HEK293 (cell line): ENCODE measurements around the gene FGFR3.

Experiments
- CTCF ChIA-PET: fragments of 350-600 bp; formaldehyde crosslinking; extraction: SDS; loops from one replicate; lab custom pipeline; 2021; ENCODE audit warnings: antibody characterized with exemption; lab: Yijun Ruan, JAX
- POLR2A ChIA-PET: fragments of 300-600 bp; formaldehyde crosslinking; extraction: SDS; loops from one replicate; lab custom pipeline; 2020; ENCODE audit warnings: antibody characterized with exemption, inconsistent platforms; lab: Yijun Ruan, JAX
- H3K27ac ChIP-seq: fragments of 200-500 bp; sonication (Bioruptor generic); 2 replicates; pipeline ENCODE4 v1.5.1; 2014; ENCODE audit warnings: low read depth, low read length, control low read depth, inconsistent platforms; ENCODE audit errors: extremely low read depth
- H3K36me3 ChIP-seq, 2 experiments: fragments of 200-500 bp in 1 of 2; sonication (Bioruptor generic) in 1 of 2; 1 replicate in 1 of 2; 2 replicates in 1 of 2; pipeline ENCODE4 v1.5.1; 2014 to 2017; ENCODE audit warnings: inconsistent platforms in 2 of 2, low read length in 2 of 2; ENCODE audit not compliant: control insufficient read depth in 2 of 2, insufficient read depth in 1 of 2
- H3K4me1 ChIP-seq: fragments of 200-500 bp; sonication (Bioruptor generic); 2 replicates; pipeline ENCODE4 v1.5.1; 2014; ENCODE audit warnings: mild to moderate bottlenecking, low read length, inconsistent platforms; ENCODE audit not compliant: control insufficient read depth, insufficient read depth
- H3K4me3 ChIP-seq: 2 replicates; pipeline ENCODE4 v1.5.1; 2011; ENCODE audit warnings: low read depth, mild to moderate bottlenecking, control low read depth, low read length, moderate library complexity
- H3K9me3 ChIP-seq: fragments of 200-500 bp; sonication (Bioruptor generic); 2 replicates; pipeline ENCODE4 v1.5.1; 2014; ENCODE audit warnings: low read depth, low read length, inconsistent platforms; ENCODE audit not compliant: control insufficient read depth, insufficient read depth
- ELK4 ChIP-seq: IDR thresholded peaks from 2 replicates; pipeline ENCODE4 v1.6.1; 2011; ENCODE audit warnings: mild to moderate bottlenecking, low read depth, low read length, borderline replicate concordance
- GLIS1 ChIP-seq: fragments of 450-650 bp; formaldehyde crosslinking; IDR thresholded peaks from 2 replicates; pipeline ENCODE4 v1.5.1; 2016; ENCODE audit warnings: missing biosample characterization, missing genetic modification characterization
- GLIS2 ChIP-seq: fragments of 450-650 bp; formaldehyde crosslinking; IDR thresholded peaks from 2 replicates; pipeline ENCODE4 v1.5.1; 2016; ENCODE audit warnings: missing biosample characterization, missing genetic modification characterization
- KLF8 ChIP-seq: fragments of 450-650 bp; formaldehyde crosslinking; IDR thresholded peaks from 2 replicates; pipeline ENCODE4 v1.5.1; 2016; ENCODE audit warnings: missing biosample characterization, missing genetic modification characterization
- PATZ1 ChIP-seq: fragments of 450-650 bp; formaldehyde crosslinking; IDR thresholded peaks from 2 replicates; pipeline ENCODE4 v1.5.1; 2016; ENCODE audit warnings: missing biosample characterization, missing genetic modification characterization
- SETDB1 ChIP-seq: IDR thresholded peaks from one replicate; pipeline ENCODE4 v1.6.1; 2017; ENCODE audit warnings: mild to moderate bottlenecking, low read length, moderate library complexity, mixed read lengths; ENCODE audit not compliant: insufficient read length
- SP2 ChIP-seq: fragments of 450-650 bp; formaldehyde crosslinking; IDR thresholded peaks from 2 replicates; pipeline ENCODE4 v1.5.1; 2016; ENCODE audit warnings: missing biosample characterization, missing genetic modification characterization
- ZBTB20 ChIP-seq: fragments of 450-650 bp; formaldehyde crosslinking; IDR thresholded peaks from 2 replicates; pipeline ENCODE4 v1.5.1; 2016; ENCODE audit warnings: missing biosample characterization, missing genetic modification characterization
- ZBTB21 ChIP-seq: fragments of 450-650 bp; formaldehyde crosslinking; IDR thresholded peaks from 2 replicates; pipeline ENCODE4 v1.5.1; 2017; ENCODE audit warnings: missing biosample characterization, missing genetic modification characterization
- ZBTB26 ChIP-seq: fragments of 450-650 bp; formaldehyde crosslinking; optimal IDR thresholded peaks from 2 replicates; pipeline ENCODE3; 2016; ENCODE audit warnings: missing biosample characterization, mild to moderate bottlenecking, missing genetic modification characterization
- ZBTB8A ChIP-seq: fragments of 450-650 bp; formaldehyde crosslinking; IDR thresholded peaks from 2 replicates; pipeline ENCODE4 v1.5.1; 2016; ENCODE audit warnings: missing biosample characterization, missing genetic modification characterization
- ZEB2 ChIP-seq: fragments of 450-650 bp; formaldehyde crosslinking; IDR thresholded peaks from 2 replicates; pipeline ENCODE4 v1.5.1; 2016; ENCODE audit warnings: missing biosample characterization, missing genetic modification characterization
- ZFHX2 ChIP-seq: fragments of 450-650 bp; formaldehyde crosslinking; conservative IDR thresholded peaks from 2 replicates; pipeline ENCODE4 v1.5.1; 2016; ENCODE audit warnings: missing biosample characterization, missing genetic modification characterization
- ZFP69B ChIP-seq: fragments of 450-650 bp; formaldehyde crosslinking; IDR thresholded peaks from 2 replicates; pipeline ENCODE4 v1.5.1; 2016; ENCODE audit warnings: missing biosample characterization, missing genetic modification characterization
- ZIC2 ChIP-seq: fragments of 450-650 bp; formaldehyde crosslinking; IDR thresholded peaks from 2 replicates; pipeline ENCODE4 v1.5.1; 2016; ENCODE audit warnings: missing biosample characterization, missing genetic modification characterization
- ZNF112 ChIP-seq: fragments of 450-650 bp; formaldehyde crosslinking; IDR thresholded peaks from 2 replicates; pipeline ENCODE4 v1.5.0; 2017; ENCODE audit warnings: missing biosample characterization, missing genetic modification characterization
- ZNF239 ChIP-seq: fragments of 450-650 bp; formaldehyde crosslinking; IDR thresholded peaks from 2 replicates; pipeline ENCODE4 v1.5.1; 2016; ENCODE audit warnings: missing biosample characterization, missing genetic modification characterization
- ZNF335 ChIP-seq: fragments of 450-650 bp; formaldehyde crosslinking; conservative IDR thresholded peaks from 2 replicates; pipeline ENCODE4 v1.5.1; 2016; ENCODE audit warnings: missing biosample characterization, missing genetic modification characterization
- ZNF585B ChIP-seq: fragments of 450-650 bp; formaldehyde crosslinking; IDR thresholded peaks from 2 replicates; pipeline ENCODE4 v1.5.1; 2016; ENCODE audit warnings: missing biosample characterization, missing genetic modification characterization
- ZNF624 ChIP-seq: fragments of 450-650 bp; formaldehyde crosslinking; IDR thresholded peaks from 2 replicates; pipeline ENCODE4 v1.5.1; 2017; ENCODE audit warnings: missing biosample characterization, missing genetic modification characterization
- ZNF658 ChIP-seq: fragments of 450-650 bp; formaldehyde crosslinking; IDR thresholded peaks from 2 replicates; pipeline ENCODE4; 2016; ENCODE audit warnings: missing biosample characterization, missing genetic modification characterization
- ZNF677 ChIP-seq: fragments of 450-650 bp; IDR thresholded peaks from 2 replicates; pipeline ENCODE4 v1.5.0; 2018; ENCODE audit warnings: missing biosample characterization, mild to moderate bottlenecking, missing genetic modification characterization, moderate library complexity
- ZNF692 ChIP-seq: fragments of 450-650 bp; formaldehyde crosslinking; IDR thresholded peaks from 2 replicates; pipeline ENCODE4 v1.5.1; 2016; ENCODE audit warnings: missing biosample characterization, missing genetic modification characterization
- ZXDB ChIP-seq: fragments of 450-650 bp; formaldehyde crosslinking; IDR thresholded peaks from 2 replicates; pipeline ENCODE4 v1.5.1; 2016; ENCODE audit warnings: missing biosample characterization, missing genetic modification characterization

The FGFR3 gene

GRCh38 chr4:1793940-1794808 is 1.1 kb downstream of the FGFR3 start:
- ChIA-PET POLR2A (interaction anchor here (1.3 to 4.6 kb wide), 2 partner anchors 16 to 26 kb away, joined by 5 to 25 read pairs; no protein-coding TSS in a partner anchor), CTCF (interaction anchor here (0.6 to 1.9 kb wide), 5 partner anchors 14 to 101 kb away, joined by 3 to 14 read pairs (median 4); no protein-coding TSS in a partner anchor)
- no peaks in the 10 kb centered on the region for H3K4me1 ChIP-seq
- peaks cover 0 to 24% of the 10 kb centered on the region in 2 experiments; a peak in 1 of 3 replicates for H3K36me3 ChIP-seq
- H3K4me3 ChIP-seq, result peak overlapping the region; percentile 63
- peak; percentile 73 for TF ChIP-seq PATZ1 (tag by site-specific recombination)
- TF ChIP-seq ZXDB, result 0 out of 2 replicates have a peak, but pooled peaks have one; percentile 31
- 0 out of 2 replicates have a peak, but pooled peaks have one; percentile 25 for TF ChIP-seq SP2 (tag by site-specific recombination)
- peak; percentile 63 for TF ChIP-seq ZNF335 (tag by site-specific recombination)
- peak; percentile 55; the same call in 1 of the 2 replicates for TF ChIP-seq ZBTB20 (tag by site-specific recombination)
- TF ChIP-seq GLIS2 (tag by site-specific recombination), result peak; percentile 94
- no peak for TF ChIP-seq ZNF585B (tag by site-specific recombination)
- TF ChIP-seq ZNF112 (tag by site-specific recombination), result no peak
- no peak for TF ChIP-seq SETDB1
- TF ChIP-seq ZFHX2 (tag by site-specific recombination), result 0 out of 2 replicates have a peak, but pooled peaks have one; percentile 18
- peak; percentile 31 for TF ChIP-seq GLIS1 (tag by site-specific recombination)
- no peak for TF ChIP-seq ELK4
- peak; percentile 55; the same call in 1 of the 2 replicates for TF ChIP-seq KLF8 (tag by site-specific recombination)
- TF ChIP-seq ZNF624, result no peak
- 0 out of 2 replicates have a peak, but pooled peaks have one; percentile 16 for TF ChIP-seq ZFP69B
- TF ChIP-seq ZNF658 (tag by site-specific recombination), result no peak
- TF ChIP-seq ZBTB21 (tag by site-specific recombination), result no peak
- TF ChIP-seq ZBTB8A, result peak; percentile 80
- TF ChIP-seq ZNF677, result no peak
- TF ChIP-seq ZNF692 (tag by site-specific recombination), result no peak
- TF ChIP-seq ZIC2 (tag by site-specific recombination), result peak; percentile 79
- no peak for TF ChIP-seq ZNF239 (tag by site-specific recombination)
- peak; percentile 54; the same call in 1 of the 2 replicates for TF ChIP-seq ZEB2 (tag by site-specific recombination)
- TF ChIP-seq ZBTB26, result peak; percentile 74
- H3K9me3 ChIP-seq, result no peaks in the 10 kb centered on the region
- H3K27ac ChIP-seq, result peak overlapping the region; percentile 53; the same call in 1 of the 2 replicates
